Stimulated activated CD8-positive, alpha-beta memory T cell treated with anti-CD3 and anti-CD28 coated beads, Interleukin-15, amount 100 ng/mL, for 24 hours (primary cell): ENCODE data around the gene PROM2.

Experiments used
- DNase-seq: peaks from one replicate; pipeline ENCODE4 v3.0.0-alpha.2; 2020; ENCODE audit warnings: low read depth

The PROM2 gene

DNA sequence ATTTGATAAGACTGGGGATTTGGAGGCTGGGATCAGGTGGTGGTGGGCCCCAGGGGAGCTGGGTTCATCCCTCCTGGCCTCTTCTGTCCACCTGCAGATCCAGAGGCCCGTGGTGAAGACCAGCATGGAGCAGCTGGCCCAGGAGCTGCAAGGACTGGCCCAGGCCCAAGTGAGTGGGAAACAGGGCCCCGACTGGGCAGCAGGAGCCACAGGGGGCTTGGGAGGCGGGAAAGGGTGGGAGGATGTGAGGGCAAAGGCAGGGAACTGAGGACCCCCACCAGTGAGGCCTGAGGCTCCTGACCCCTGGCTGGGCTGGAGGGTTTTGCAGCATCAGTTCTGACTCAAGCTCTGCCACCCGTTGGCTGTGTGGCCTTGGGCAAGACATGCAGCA is 11.3 kb downstream of the PROM2 start:
- no peak for DNase-seq

DNA sequence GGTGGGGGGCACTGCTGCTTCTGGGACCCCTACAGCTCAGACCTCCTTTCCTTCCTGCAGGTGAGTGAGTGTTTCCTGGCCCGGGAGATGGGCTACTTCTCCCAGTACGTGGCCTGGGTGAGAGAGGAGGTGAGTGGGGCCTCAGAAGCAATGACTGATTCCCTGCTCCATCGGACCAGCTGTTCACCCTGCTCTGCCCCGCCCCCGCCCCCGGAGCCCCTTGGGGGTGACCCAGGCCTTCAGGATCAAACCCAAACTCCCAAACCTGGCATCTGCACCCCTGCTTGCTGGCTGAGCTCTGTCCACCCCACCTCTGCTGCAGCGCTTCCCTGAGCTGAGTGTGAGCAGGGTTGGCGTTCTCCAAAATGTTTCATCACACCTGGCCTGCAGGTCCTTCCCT is 13.1 kb downstream of the PROM2 start:
- no peak for DNase-seq

GRCh38 chr2:95287806-95288205 is 13.6 kb downstream of the PROM2 start:
- no peak for DNase-seq

- DNase-seq: no peak
Measured at GRCh38 chr2:95289253-95289652, 15.0 kb downstream of the PROM2 start.

- DNase-seq: no peak
Measured at GRCh38 chr2:95291222-95291621, 17.0 kb downstream of the PROM2 start.

DNA sequence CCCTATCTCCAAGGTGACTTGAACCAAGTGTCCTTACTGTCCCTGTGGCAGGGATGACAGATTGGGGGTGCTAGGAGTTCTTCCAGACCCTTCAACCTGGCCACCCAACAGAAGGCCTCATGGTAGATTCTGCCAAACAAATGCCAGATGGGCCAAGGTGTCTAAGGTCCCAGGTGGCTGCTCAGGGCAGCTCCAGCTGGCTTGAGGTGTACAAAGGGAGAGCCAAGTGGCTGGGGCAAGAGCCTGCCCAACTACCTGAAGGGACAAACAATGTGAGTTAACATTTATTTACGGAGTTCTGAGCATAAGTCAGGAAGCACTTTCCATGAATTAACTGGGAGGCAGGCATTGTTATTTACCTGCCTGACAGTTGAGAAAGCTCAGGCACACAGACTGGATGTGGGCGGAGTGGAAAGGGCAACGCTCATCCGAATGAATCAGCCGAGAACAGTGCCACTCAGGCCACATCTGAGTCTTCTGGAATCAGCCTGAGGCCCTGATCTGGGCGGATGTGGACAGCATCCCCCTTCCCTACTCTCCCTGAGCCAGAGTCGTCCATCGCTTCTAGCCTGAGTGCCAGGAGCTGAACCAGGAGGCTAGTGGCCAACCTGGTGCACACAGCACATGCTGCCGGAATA is 18.5 kb downstream of the PROM2 start:
- DNase-seq: no peak

DNA sequence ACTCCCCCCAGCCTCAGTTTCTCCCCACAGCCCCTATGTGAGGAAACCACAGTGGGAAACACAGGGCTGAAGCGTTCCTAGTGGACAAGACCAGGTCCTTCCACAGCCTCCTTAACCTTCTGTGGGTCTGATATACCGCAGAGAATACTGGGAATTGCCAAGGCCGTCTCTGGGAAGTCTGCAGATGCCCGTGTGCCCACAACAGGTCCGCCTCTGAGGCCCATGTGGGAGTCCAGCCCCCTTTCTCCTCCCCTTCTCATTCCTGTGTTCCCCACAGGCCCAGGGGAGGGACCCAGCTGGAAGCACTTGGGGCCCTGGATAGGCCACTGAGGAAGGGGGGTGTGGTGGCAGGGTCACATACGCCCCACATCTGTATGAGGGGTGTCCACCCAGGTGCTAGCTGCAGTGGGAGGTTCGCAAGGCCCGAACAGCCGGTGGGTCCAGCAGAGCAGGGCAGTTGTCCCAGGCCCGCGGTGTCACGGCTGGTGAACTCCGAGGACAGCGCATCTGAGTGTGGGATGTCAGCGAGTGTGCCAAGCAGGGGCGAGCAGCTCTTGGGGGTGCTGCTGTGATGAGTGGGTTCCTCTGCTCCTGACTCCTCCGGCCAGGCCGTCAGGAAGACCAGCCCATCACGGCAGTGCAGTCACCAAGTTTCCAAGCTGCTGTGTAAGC is 20.5 kb downstream of the PROM2 start:
- DNase-seq: no peak

DNA sequence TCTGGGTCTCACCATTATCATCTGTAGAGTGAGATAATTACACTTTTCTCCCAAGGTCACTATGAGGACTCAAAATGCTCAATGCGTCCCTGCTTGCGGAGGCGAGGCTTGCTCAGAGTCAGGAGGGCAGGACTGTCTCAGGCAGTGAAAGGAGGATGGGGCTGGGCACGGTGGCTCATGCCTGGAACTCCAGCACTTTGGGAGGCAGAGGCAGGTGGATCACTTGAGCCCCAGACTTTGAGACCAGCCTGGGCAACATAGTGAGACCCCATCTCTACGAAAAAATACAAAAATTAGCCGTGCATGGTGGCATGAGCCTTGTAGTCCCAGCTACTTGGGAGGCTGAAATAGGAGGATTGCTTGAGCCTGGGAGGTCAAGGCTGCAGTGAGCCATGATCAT is 21.1 kb downstream of the PROM2 start:
- no peak for DNase-seq

DNA sequence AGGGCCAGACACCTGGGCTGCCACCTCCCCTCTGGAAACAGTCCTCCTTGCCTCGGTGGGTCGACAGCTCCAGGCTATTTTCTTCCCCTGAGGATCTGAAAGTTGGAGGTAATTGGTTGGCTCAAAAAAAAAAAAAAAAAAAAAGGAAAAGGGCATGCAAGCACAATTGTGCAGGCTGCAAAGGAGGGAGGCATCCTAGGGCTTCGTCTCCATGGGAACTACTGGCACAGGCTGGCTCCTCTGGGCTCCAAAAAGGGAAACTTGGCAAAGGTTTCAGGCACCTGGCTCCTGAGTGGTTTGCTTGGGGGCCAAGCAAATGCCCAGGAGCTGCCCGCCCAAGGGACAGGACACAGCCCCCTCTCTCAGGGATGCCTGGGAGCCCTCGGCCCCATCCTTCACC is 21.8 kb downstream of the PROM2 start:
- no peak for DNase-seq

- DNase-seq: no peak
Measured at GRCh38 chr2:95296880-95297487, 22.7 kb downstream of the PROM2 start, which contains the start of gene KCNIP3. Gene KCNIP3, plus strand, starts transcription at chr2:95297347. Its CDS starts 92 bp downstream, at chr2:95297439.

- DNase-seq: no peak
Measured at GRCh38 chr2:95297639-95298395, 23.6 kb downstream of the PROM2 start.

GRCh38 chr2:95298486-95299111 is 24.4 kb downstream of the PROM2 start:
- DNase-seq: no peak

DNA sequence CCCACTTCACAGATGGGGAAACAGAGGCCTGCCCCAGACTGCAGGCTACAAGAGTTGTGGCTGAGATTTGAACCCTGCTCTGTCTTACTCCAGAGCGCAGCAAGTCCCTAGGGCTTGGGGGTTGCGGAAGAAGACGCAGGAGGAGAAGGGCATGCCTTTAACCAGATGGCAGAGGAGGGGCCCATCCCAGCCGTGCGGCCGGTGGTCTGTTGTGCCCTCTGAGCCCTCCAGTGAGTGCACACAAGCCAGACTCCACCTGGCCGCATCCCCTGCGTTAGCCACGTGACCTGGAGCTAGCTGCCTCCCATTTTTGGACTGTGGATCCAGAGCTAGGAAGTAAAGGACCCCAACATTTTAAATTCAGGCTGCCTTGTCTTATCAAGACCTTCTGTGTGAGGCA is 25.7 kb downstream of the PROM2 start:
- DNase-seq: no peak

GRCh38 chr2:95300450-95300849 is 26.2 kb downstream of the PROM2 start:
- no peak for DNase-seq

- DNase-seq: no peak
Measured at GRCh38 chr2:95301186-95301585, 26.9 kb downstream of the PROM2 start.

- DNase-seq: no peak
Measured at GRCh38 chr2:95301876-95302641, 27.8 kb downstream of the PROM2 start.

DNA sequence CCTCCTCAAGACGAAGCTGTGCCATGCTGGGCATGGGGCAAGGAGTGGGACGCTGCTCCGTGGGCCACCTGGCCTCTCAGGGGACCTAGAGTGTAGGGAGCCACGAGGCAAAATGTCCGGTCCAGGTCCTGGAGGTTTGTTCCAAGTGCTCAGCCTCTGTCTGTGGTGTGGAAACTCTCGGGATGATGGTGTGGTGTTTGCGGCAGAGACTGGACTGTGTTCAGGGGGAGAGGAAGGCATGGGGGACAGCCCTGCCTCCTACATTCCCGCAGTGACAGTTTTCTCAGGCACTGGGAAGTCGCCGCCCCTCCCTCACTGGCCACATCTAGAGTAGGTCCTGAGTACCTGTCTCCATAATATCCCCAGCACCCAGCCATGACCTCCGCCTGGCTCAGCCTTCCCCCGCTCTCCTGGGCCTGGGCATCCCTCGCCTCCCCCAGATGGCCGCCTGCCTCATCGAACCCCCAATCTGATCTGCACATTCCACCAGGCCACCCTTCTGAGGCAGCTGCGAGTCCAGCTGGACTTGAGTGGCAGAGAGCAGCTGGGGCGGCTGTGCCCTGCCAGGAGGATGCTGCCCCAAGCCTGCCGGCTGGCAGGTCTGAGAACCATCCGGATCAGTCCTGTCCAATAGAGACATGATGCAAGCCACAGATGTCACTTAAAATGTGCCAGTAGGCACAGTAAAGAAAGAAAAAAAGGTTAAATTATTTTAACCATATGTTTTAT is 29.1 kb downstream of the PROM2 start:
- no peak for DNase-seq

DNA sequence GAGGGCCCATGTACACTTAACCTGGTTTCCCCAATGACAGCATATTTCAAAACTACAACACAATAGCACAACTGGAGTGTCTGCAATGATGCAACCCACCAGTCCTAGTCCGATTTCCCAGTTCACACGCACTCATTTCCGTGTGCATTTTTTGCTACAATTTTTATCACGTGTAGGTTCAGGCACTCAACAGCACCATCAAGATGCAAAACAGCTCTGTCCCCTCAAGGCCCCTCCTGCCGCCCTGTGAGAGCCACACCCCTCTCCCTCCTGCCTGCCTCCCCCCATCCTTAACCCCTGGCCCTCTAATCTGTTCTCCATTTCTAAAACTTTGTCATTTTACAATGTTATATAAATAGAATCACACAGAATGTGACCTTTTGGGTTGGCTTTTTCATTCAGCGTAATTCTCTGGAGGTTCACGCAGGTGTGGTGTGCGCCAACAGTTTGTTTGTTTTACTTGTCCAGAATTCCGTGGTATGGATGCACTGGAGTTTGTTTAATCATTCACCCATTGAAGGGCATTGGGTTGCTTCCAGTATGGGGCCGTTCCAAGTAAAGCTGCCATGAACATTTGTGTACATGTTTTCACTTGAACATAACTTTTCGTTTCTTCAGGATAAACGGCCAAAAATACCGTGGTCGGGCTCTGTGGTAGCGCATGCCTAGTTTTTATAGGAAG is 31.3 kb downstream of the PROM2 start:
- DNase-seq: no peak

DNA sequence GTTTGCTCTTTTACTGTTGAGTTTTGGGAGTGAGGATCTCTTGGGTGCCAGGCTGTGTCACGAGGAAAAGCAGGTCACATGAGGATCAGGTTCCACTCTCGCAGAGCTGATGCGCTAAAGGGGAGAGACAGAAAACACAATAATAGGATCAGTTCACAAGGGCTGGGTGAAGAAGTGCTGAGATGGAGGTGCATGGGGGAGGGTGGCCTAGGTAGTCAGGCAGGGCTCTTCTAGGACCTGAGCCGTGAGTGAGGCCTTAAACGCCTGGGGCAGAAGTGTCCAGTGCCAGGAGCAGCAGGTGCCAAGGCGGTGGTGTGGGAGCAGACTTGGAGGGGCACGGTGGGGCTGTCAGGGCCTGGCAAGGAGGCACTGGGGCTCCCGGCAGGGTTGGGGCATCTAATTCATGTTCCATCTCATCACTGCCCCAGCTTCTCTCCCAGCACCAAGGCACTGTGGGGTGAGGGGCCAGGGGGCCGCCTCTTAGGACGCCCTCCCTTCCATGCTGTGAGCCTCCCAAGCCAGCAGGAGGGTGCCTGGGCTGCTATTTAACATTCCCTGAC is 32.2 kb downstream of the PROM2 start:
- no peak for DNase-seq

DNA sequence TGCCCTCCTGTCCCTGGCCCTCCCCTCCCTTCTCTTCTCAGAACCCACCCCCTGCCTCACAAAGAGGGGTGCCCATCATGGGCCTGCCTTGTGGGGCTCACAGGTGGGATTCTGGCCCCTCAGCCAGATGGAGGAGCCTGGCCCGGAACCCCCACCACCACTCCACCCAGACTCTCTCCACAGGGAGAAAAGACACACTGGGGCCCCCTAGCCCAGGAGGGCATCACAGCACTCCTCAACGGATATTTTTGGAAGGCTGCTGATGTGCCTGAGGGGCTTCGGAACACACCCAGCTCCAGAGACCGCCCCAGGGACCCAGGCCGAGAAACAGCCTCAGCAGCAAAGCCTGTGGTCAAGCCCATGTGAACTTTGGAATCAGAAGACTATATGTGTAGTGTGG is 32.8 kb downstream of the PROM2 start:
- DNase-seq: no peak
